ENCODE results near the gene EHF. TPM values are rescaled to one million over a fixed set of nuclear protein-coding genes. Genes with fewer than 3 reads are reported as not detected.

EHF gene
- total RNA-seq: 1.0 to 1.3 TPM (median 1.2 TPM) in 3 replicates

DNA sequence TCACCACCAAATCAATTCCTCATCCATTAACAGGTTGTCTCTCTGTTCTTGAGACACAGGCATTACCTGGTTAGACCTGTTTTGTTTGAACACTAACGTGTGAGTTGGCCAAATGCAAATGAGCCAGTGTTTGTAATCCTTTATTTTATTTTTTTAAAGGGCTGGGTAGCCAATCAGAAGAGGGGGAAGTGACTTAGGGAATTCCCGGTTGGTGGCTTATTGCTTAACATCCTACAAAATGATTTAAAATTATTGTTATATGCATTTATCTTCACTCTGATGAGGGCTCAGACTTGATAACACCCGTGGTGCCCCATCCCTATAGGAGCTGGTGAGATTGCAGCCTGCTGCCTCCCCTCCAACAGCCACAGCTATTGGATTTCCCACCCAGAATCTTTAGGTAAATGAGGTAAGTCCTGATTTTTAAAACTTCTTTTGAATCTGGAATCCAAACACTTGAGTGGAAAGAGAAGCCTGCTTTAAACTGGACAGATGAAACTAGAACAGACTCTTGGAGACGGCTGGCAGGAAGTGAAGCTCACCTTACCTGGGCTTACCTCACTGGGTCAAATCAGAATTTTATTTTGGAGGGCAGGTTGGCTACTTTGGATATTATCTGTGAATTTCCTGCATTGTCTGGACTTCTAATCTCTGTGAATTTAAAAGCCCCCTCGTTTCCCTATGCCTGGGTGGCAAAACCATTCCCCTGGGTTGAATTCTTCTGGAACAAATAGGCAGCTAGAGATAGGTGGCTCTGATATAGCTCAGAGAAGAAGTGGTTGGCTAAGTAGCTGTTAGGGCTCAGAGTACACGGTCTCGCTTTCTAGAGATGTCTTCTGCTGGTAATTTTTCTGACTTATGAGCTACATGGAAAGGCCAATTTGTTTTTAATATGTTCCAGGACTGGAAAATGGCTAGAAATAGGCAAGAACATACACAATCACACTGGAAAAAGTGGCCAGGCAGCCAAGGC lies at the start of gene EHF:
Gene EHF, plus strand, starts transcription at position 274 of the 973 bp plus-strand sequence. CDS start 21,538 bp downstream, outside the sequence.
- no peaks in the 10 kb centered on the region for H3K9me3 Mint-ChIP-seq
- H3K4me1 Mint-ChIP-seq: peaks cover 11% of the 10 kb centered on the region
- H3K27ac Mint-ChIP-seq: no peak within 1 kb of the TSS
- no peak within 1 kb of the TSS for H3K4me3 Mint-ChIP-seq
- H3K27me3 Mint-ChIP-seq (ENCODE audit: low read depth): peaks cover 45% of the 10 kb centered on the region
- no peak for DNase-seq (ENCODE audit: low spot score in 2 of 2, unreplicated experiment in 2 of 2)
- TF ChIP-seq CTCF (IDR thresholded peaks at IDR 0.05; ENCODE audit: unreplicated experiment): no peak
- no peaks in the 10 kb centered on the region for H3K36me3 Mint-ChIP-seq

DNA sequence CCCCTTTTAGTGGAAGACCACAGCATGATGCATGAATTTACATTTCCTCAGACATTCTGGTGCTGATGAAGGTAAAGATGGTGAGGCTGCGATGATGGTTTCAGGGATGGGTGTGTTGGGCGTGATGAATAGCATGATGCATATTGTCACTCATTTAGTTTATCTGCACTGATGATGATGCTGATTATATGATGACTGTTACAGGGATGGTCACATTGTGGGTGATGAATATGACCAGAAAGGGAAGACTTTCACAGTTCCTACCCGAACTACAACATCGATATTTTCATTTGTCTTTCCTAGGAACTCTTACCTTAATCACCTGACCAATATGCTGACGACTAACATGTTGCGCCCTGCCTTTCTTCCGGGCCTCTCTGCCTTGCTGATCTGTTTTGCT lies 47.4 kb upstream of the EHF start:
- Mint-ChIP-seq H3K27ac (no peak overlapping the region), H3K9me3 (no peaks in the 10 kb centered on the region), H3K36me3 (no peaks in the 10 kb centered on the region), H3K4me3 (no peak overlapping the region), H3K27me3 (ENCODE audit: low read depth) (peaks cover 28% of the 10 kb centered on the region), H3K4me1 (no peaks in the 10 kb centered on the region)
- no peak for DNase-seq (ENCODE audit: low spot score in 2 of 2, unreplicated experiment in 2 of 2)
- TF ChIP-seq CTCF (IDR thresholded peaks at IDR 0.05; ENCODE audit: unreplicated experiment): no peak

DNA sequence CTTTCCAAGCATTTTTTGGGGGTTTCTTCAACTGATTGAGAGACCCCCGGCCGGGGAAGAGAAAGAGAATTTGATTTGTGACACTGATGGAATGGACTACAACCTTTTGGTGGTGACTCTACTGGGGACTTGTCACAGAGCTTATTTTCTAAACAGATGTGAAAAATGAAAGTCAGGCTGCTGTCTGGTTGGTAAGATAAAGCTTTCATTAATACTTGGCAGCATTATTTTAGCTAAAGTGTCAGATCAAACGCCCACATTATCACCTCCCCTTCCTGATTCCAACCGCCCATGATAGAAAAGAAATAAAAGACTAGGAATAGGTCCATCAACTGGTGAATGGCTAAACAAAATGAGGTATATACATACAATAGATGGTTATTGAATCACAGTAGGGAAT lies 45.6 kb upstream of the EHF start:
- no peak for DNase-seq (ENCODE audit: low spot score in 2 of 2, unreplicated experiment in 2 of 2)
- Mint-ChIP-seq H3K9me3 (no peaks in the 10 kb centered on the region), H3K27ac (no peak overlapping the region), H3K4me3 (no peak overlapping the region), H3K27me3 (ENCODE audit: low read depth) (peaks cover 37% of the 10 kb centered on the region), H3K4me1 (no peaks in the 10 kb centered on the region), H3K36me3 (no peaks in the 10 kb centered on the region)
- no peak for TF ChIP-seq CTCF (IDR thresholded peaks at IDR 0.05; ENCODE audit: unreplicated experiment)

- DNase-seq (ENCODE audit: low spot score in 2 of 2, unreplicated experiment in 2 of 2): no peak
- Mint-ChIP-seq H3K27ac (no peak overlapping the region), H3K4me1 (no peaks in the 10 kb centered on the region), H3K36me3 (no peaks in the 10 kb centered on the region), H3K27me3 (ENCODE audit: low read depth) (peaks cover 40% of the 10 kb centered on the region), H3K9me3 (no peaks in the 10 kb centered on the region), H3K4me3 (no peak overlapping the region)
- TF ChIP-seq CTCF (IDR thresholded peaks at IDR 0.05; ENCODE audit: unreplicated experiment): no peak
These were observed 45.2 kb upstream of the EHF start for GRCh38 chr11:34575671-34576070.

- Mint-ChIP-seq H3K9me3 (no peaks in the 10 kb centered on the region), H3K4me3 (no peak overlapping the region), H3K36me3 (no peaks in the 10 kb centered on the region), H3K4me1 (no peaks in the 10 kb centered on the region), H3K27ac (no peak overlapping the region), H3K27me3 (ENCODE audit: low read depth) (peaks cover 45% of the 10 kb centered on the region)
- no peak for TF ChIP-seq CTCF (IDR thresholded peaks at IDR 0.05; ENCODE audit: unreplicated experiment)
- DNase-seq (ENCODE audit: low spot score in 2 of 2, unreplicated experiment in 2 of 2): no peak
These were observed 44.6 kb upstream of the EHF start for GRCh38 chr11:34576331-34576730.

Measured in mesothelial cell of epicardium (in vitro differentiated cells).